Heart left ventricle (tissue), 16 donors: ENCODE measurements around the gene POLR2B. TPM values are rescaled to one million over a fixed set of nuclear protein-coding genes. Genes with fewer than 3 reads are reported as not detected.

Experiments used
- ATAC-seq, 4 donors: fragments of 200-7000 bp; cut with Tn5 transposase; one replicate each; pipeline ENCODE4 v1.9.1; 2020 to 2022; ENCODE audit warnings: moderate library complexity in 4 of 4, mild to moderate bottlenecking in 3 of 4, moderate number of reproducible peaks in 1 of 4
- DNase-seq, 5 donors: peaks; one replicate each; pipeline ENCODE4 v3.0.0-alpha.2; 2020
- H3K27ac ChIP-seq, 12 donors: fragments of 200-600 bp; sonication (generic) in 4 of 12; one replicate each; pipeline versions ENCODE4 v1.5.0 to v1.8.0; 2016 to 2022; ENCODE audit warnings: mild to moderate bottlenecking in 2 of 12
- H3K27me3 ChIP-seq, 9 donors: fragments of 200-600 bp; sonication (generic) in 2 of 9; one replicate each; pipeline versions ENCODE4 v1.5.1 to v1.8.0; 2016 to 2022; ENCODE audit warnings: mild to moderate bottlenecking in 3 of 9
- H3K36me3 ChIP-seq, 9 donors: fragments of 200-600 bp; sonication (generic) in 2 of 9; one replicate each; pipeline versions ENCODE4 v1.5.0 to v1.8.0; 2018 to 2022; ENCODE audit warnings: mild to moderate bottlenecking in 2 of 9
- H3K4me1 ChIP-seq, 12 donors: fragments of 200-600 bp; sonication (generic) in 4 of 12; one replicate each; pipeline versions ENCODE4 v1.5.0 to v1.8.0; 2016 to 2022; ENCODE audit warnings: mild to moderate bottlenecking in 3 of 12
- H3K4me3 ChIP-seq, 12 donors: fragments of 200-600 bp; sonication (generic) in 4 of 12; one replicate each; pipeline versions ENCODE4 v1.5.0 to v1.8.0; 2017 to 2022; ENCODE audit warnings: mild to moderate bottlenecking in 9 of 12, moderate library complexity in 4 of 12
- H3K9me3 ChIP-seq, 12 donors: fragments of 200-600 bp; sonication (generic) in 4 of 12; one replicate each; pipeline versions ENCODE4 v1.5.0 to v1.8.0; 2016 to 2022; ENCODE audit warnings: mild to moderate bottlenecking in 1 of 12
- POLR2A ChIP-seq, 2 donors: fragments of 450-650 bp; IDR thresholded peaks; one replicate each; pipeline ENCODE4 v1.6.1; 2017; ENCODE audit warnings: antibody characterized with exemption in 2 of 2, mild to moderate bottlenecking in 2 of 2, moderate library complexity in 2 of 2
- WGBS, 4 donors: extraction: QIAGEN DNeasy Blood & Tissue Kit in 2 of 4; methylation state at CpG; one replicate each; pipeline versions ENCODE4 v1.1.5 to v1.1.7; 2013 to 2018; 5-methylcytosine and 5-hydroxymethylcytosine counted together
- intact Hi-C, 10 donors: fragments of 100-400 bp; cut with DNase I; formaldehyde crosslinking; loops; one replicate each; pipeline versions ENCODE4 v1.11.1 to v1.14.2; 2022
- polyA plus RNA-seq, 2 donors: library from polyadenylated mRNA; stranded (reverse); fragments of 200-250 nt; gene quantifications; one replicate each; pipeline ENCODE4 v1.2.3, GENCODE V29; 2013
- total RNA-seq, 9 donors: library from RNA; depleted of rRNA in 2 of 9; stranded (reverse); fragments of >200 nt in 2 of 9; fragmentation: NEBNext Ultra II Directional in 3 of 9; extraction: Animal tissue kit (Norgen Biotek cat#: 25700) in 3 of 9; gene quantifications; one replicate each; pipeline versions ENCODE4 v1.1.0 to v1.2.4, GENCODE V29; 2016 to 2023
- TF ChIP-seq, protein P1 (sequence below), 12 donors: fragments of 200-600 bp; sonication (generic) in 4 of 12; IDR thresholded peaks; one replicate each; pipeline versions ENCODE4 v1.5.0 to v1.8.0; 2018 to 2022; ENCODE audit warnings: antibody characterized with exemption in 12 of 12, mild to moderate bottlenecking in 5 of 12
- donor health status: ischemic (EF 13 %, LVEDD 7.1; RV severe dilation, severe dysfunction).
- donor health status: healthy with polysubstance abuse.
- donor health status: DM: no; HTN: yes; CAD: no.
- donor health status: DM: no; HTN: no; CAD: no.
- donor health status: ischemic (EF 25% LVEDD 6.9; RV normal size, moderate dysfunction).
- donor health status: ischemic (EF 25% LVEDD 5.7; RV mildly dilated, moderate dysfunction).
- donor health status: healthy.
- donor health status: DM: yes; HTN: yes; CAD: no.
- donor health status: ischemic (EF 35%, LVEDD 5.7; RV mildly dilated, moderate dysfunction).
- donor health status: nonischemic (EF 11% LVEDD 7.7; RV severe dilation, severe dysfunction).
- donor health status: DM: yes; HTN: yes; CAD: no.
- donor health status: PGD.
- donor health status: ischemic (EF 29% LVEDD 5.4; RV normal size, mild dysfunction).
- donor health status: nonischemic (EF 23%, LVEDD 6.1; RV moderate dilation, normal function).

The POLR2B gene
- total and polyA plus RNA-seq, 11 donors: 19.4 to 87.0 (median 73.0) TPM

DNA sequence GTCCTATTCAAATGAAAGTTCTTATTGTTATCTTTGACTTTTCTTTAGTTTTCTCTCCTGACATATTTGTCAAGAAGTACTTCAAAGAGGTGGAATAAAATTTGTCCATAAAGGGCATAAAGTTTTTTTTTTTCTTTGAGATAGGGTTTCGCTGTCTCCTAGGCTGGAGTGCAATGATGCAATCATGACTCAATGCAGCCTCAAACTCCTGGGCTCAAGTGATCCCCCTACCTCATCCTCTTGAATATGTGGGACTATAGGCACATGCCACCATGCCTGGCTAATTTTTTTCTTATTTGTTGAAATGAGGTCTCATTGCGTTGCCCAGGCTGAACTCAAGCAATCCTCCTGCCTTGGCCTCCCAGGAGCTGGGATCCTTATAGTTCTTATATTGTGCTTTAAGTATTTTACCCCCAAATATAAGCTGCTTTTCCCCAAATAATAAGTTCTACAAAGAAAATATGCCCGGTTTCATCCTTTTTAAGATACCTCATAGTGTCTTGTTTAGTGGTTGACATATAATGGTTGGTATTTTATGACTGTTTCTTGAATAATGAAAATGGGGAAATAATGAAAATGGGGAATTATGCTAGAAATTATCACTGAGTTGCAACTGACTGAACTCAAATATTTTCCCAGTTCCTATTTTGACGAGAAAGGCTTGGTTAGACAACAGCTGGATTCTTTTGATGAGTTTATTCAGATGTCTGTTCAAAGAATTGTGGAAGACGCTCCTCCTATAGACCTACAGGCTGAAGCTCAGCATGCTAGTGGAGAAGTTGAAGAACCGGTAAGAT, 11.6 kb downstream of the POLR2B start:
- Histone ChIP-seq H3K4me1 (peaks cover 3 to 20% (median 5%) of the 10 kb centered on the region in 12 donors), H3K9me3 (no peaks in the 10 kb centered on the region), H3K4me3 (no peak overlapping the region), H3K27me3 (no peaks in the 10 kb centered on the region), H3K27ac (peak overlapping the region in 1 of 12 donors; percentile 30), H3K36me3 (peaks cover 0 to 97% (median 94%) of the 10 kb centered on the region in 9 donors)
- ATAC-seq (no peak), DNase-seq (no peak)
- intact Hi-C loops: no loop called here
- 93 to 95% (median 94%) methylated on average over 6 of the region's 6 CpGs for WGBS, 4 donors
- no peak for TF ChIP-seq POLR2A (IDR thresholded peaks at IDR 0.05)
- TF ChIP-seq, protein P1, sequence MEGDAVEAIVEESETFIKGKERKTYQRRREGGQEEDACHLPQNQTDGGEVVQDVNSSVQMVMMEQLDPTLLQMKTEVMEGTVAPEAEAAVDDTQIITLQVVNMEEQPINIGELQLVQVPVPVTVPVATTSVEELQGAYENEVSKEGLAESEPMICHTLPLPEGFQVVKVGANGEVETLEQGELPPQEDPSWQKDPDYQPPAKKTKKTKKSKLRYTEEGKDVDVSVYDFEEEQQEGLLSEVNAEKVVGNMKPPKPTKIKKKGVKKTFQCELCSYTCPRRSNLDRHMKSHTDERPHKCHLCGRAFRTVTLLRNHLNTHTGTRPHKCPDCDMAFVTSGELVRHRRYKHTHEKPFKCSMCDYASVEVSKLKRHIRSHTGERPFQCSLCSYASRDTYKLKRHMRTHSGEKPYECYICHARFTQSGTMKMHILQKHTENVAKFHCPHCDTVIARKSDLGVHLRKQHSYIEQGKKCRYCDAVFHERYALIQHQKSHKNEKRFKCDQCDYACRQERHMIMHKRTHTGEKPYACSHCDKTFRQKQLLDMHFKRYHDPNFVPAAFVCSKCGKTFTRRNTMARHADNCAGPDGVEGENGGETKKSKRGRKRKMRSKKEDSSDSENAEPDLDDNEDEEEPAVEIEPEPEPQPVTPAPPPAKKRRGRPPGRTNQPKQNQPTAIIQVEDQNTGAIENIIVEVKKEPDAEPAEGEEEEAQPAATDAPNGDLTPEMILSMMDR (IDR thresholded peaks at IDR 0.05): no peak

DNA sequence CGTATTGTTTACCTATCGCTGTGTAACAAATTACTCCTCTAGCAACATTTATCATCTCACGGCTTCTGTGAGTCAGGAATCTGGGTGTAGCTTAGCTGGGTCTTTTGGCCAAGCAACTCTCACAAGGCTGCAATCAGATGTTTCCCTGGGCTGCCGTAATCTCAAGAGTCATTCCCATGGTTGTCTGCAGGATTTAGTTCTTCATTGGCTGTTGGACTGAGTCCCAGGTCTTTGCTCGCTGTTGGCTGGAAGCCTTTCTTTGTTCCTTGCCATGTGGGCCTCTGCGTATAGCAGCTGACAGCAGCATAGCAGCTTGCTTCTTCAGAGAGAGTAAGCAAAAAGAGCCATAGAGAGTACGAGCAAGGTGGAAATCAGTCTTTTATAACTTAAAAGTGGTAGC, 16.8 kb downstream of the POLR2B start:
- WGBS, 4 donors: 9 to 15% (median 12%) methylated on average over 7 of the region's 7 CpGs
- Histone ChIP-seq H3K27ac (peak overlapping the region in 11 of 12 donors; percentile 9 to 70 (median 55)), H3K4me3 (peak overlapping the region in 1 of 12 donors; percentile 8), H3K36me3 (peaks cover 0 to 95% (median 86%) of the 10 kb centered on the region in 9 donors), H3K4me1 (peaks cover 4 to 20% (median 12%) of the 10 kb centered on the region in 12 donors), H3K27me3 (no peaks in the 10 kb centered on the region), H3K9me3 (no peaks in the 10 kb centered on the region)
- TF ChIP-seq, protein P1 (IDR thresholded peaks at IDR 0.05): no peak
- no peak for TF ChIP-seq POLR2A (IDR thresholded peaks at IDR 0.05)
- DNase-seq: peak in 4 of 5 donors; percentile 79 to 83 (median 82)
- intact Hi-C loops: loop anchor here in 1 of 10 donors (2.0 kb wide), 1 partner anchor 17 kb away; the partner anchor contains the start of gene POLR2B
- peak; percentile 90 to 97 (median 96) for ATAC-seq

DNA sequence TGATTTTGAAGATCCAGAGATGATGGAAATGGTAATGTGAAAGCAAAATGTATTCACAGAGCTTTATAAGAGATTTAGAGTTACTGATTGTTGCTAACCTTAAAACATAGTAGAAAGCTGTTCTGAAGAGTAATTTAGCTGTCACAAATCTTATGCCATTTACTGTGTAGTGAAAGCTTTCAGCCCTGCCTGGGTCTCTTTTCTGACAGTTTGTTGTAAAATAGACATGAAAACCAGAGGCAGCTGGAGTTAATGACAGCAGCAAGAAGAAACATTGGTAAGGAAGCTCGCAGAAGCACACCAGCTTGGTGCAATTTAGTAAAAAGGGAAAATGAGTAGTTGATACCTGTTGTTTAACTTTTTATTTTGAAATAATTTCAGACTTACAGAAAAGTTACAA, 21.1 kb downstream of the POLR2B start:
- no peak overlapping the region for H3K27ac ChIP-seq
- no peak for TF ChIP-seq POLR2A (IDR thresholded peaks at IDR 0.05)
- TF ChIP-seq, protein P1 (IDR thresholded peaks at IDR 0.05): no peak
- peaks cover 0 to 97% (median 89%) of the 10 kb centered on the region in 9 donors for H3K36me3 ChIP-seq
- ATAC-seq (no peak), DNase-seq (no peak)
- no peaks in the 10 kb centered on the region for H3K27me3 ChIP-seq
- no peak overlapping the region for H3K4me3 ChIP-seq
- peaks cover 4 to 13% (median 12%) of the 10 kb centered on the region in 12 donors for H3K4me1 ChIP-seq
- 97 to 100% (median 99%) methylated on average over 1 of the region's 1 CpG for WGBS, 4 donors
- intact Hi-C loops: no loop called here
- H3K9me3 ChIP-seq: no peaks in the 10 kb centered on the region

DNA sequence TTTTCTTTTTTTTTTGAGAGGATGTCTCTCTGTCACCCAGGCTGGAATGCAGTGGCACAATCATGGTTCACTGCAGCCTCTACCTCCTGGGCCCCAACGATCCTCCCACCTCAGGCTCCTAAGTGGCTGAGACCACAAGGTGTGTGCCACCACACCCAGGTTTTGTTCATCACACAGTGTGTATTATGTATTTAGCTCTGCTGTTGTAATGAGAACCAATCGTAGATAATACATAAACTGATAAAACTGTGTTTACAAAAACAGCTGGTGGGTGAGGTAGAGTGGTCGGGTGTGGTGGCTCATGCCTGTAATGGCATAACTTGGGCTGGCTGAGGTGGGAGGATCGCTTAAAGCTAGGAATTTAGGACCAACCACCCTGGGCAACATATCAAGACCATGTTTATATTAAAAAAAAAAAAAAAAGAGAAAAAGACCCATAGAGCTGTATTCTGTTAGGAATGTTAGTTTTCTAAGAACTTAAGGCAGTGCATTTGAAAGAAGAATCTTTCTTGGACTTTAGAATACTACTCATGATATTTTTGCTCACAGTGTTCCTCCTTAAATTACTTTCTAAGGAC, 34.9 kb downstream of the POLR2B start:
- 80 to 90% (median 83%) methylated on average over 4 of the region's 4 CpGs for WGBS, 4 donors
- no peaks in the 10 kb centered on the region for H3K27me3 ChIP-seq
- H3K4me3 ChIP-seq: no peak overlapping the region
- H3K27ac ChIP-seq: no peak overlapping the region
- peaks cover 2 to 100% (median 100%) of the 10 kb centered on the region in 9 donors for H3K36me3 ChIP-seq
- no peak for TF ChIP-seq POLR2A (IDR thresholded peaks at IDR 0.05)
- TF ChIP-seq, protein P1 (IDR thresholded peaks at IDR 0.05): no peak
- H3K9me3 ChIP-seq: no peaks in the 10 kb centered on the region
- ATAC-seq: peak in 1 of 4 donors; percentile 25
- peaks cover 0 to 3% (median 1%) of the 10 kb centered on the region in 12 donors for H3K4me1 ChIP-seq
- intact Hi-C loops: no loop called here
- no peak for DNase-seq
